Putamen (tissue), 1 donor: Measurements from ENCODE around the gene UMAD1.

Experiments used
- DNase-seq: peaks from one replicate; pipeline ENCODE4 v3.0.0-alpha.2; 2016; ENCODE audit warnings: low spot score

The UMAD1 gene

DNA sequence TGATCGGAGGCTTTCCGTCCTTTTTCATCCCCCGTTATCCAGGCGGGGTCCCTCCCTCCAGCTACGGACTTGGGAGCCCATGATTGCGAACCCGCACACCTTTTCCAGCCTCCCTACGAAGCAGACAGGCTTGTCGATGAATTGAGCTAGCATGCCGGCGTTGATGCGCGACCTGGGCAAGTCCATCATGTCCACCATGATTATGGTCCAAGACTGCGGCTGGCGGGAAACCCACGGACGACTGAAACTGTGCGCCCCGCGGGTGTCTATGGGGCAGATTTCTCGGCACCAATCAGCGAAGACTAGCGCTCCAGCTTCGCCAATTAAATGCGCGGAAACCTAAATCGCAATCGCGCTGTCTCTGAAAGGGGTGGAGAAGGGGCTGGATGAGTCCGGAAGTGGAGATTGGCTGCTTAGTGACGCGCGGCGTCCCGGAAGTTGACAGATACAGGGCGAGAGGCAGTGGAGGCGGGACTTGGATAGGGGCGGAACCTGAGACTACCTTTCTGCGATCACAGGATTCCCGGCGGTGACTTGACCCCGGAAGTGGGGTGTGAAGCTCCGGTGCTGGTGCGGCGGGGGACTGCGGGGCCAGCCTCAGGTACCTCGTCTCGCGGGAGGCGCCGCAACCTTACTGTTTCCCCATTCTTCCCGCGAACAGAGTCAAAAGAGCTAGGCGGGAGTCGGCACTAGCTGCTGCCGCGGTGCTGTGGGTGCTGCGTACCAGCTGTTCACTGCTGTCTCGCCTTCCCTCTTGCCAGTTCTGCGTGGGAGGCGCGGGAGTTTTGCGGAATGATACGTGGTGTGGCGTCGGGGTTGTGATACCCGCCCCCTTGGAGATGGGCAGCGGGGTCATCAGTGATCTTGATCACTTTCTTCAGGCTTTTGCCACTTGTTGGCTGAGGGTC is at the start of gene UMAD1:
TSS of gene UMAD1 (plus strand) at position 532 of the 908 bp plus-strand sequence. CDS start 32,620 bp downstream, outside the sequence.
- DNase-seq, result peak; percentile 99

- no peak for DNase-seq
Observed at GRCh38 chr7:7595451-7595850, 45.1 kb upstream of the UMAD1 start.

DNA sequence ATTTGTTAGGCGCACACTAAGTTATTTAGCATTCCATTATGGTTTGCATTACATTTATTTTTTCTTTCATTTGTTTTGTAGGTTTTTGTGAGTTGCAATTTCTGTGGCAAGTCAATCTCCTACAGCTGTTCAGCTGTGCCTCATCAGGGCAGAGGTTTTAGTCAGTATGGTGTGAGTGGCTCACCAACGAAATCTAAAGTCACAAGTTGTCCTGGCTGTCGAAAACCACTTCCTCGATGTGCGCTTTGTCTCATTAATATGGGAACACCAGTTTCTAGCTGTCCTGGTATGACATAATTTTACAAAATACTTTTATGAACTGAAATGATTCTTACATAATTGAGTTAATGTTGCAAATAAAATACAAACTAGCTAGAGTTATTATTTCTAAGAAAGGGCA is 44.4 kb upstream of the UMAD1 start:
- DNase-seq, result no peak

- no peak for DNase-seq
Observed at GRCh38 chr7:7607010-7607409, 33.5 kb upstream of the UMAD1 start.

DNA sequence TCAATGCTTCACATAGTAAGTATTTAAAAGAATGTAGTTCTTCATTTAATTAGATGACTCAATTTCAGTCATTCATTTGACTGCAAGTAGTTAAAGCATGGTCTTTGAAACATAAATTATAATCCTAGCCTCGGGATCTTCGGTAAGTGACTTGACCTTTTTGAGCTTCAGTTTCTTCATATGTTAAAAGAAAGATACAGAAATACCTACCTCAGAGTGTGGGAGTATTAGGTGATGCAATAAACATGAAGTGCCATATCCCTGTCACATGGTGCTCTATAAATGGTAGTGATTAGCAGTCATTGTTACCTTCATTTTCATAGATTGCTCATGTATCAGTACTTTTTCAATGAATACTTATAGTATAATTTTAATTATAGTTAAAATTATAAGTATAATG is 31.2 kb upstream of the UMAD1 start:
- DNase-seq, result no peak

GRCh38 chr7:7612519-7612918 is 28.0 kb upstream of the UMAD1 start:
- DNase-seq, result no peak

- no peak for DNase-seq
Observed at GRCh38 chr7:7613210-7613609, 27.3 kb upstream of the UMAD1 start.

DNA sequence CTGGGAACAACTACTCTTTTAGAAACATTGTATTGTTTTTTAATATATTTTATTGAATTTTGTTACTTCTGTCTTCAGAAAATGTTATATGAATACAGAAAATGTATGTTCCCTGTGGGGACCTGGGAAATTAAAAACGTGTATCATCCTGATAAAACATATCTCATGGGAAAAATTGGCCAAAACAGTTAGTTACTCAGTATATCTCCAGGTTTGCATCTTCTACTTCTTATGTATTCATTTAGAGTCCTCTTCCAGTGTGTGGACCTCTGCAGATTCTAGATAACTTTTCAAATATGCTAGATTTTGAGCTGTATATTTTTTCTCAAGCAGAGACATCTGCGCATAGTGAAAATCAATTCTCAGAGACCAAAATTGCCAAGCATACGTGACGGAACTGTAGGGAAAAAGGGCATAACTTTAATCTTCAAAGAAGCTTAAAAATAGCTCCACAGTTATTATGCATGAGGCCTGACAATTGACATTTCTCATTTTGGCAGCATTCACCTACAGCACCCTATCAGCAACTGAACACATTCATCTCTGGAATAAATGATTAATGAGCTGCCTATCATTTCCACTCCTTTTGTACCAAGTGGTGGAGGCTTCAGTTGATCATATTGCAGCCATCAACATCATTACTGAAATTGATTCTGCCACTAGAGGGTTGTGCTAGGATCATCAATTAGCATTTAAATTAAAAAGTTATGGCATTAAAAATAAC is 26.4 kb upstream of the UMAD1 start:
- DNase-seq, result peak; percentile 40

DNA sequence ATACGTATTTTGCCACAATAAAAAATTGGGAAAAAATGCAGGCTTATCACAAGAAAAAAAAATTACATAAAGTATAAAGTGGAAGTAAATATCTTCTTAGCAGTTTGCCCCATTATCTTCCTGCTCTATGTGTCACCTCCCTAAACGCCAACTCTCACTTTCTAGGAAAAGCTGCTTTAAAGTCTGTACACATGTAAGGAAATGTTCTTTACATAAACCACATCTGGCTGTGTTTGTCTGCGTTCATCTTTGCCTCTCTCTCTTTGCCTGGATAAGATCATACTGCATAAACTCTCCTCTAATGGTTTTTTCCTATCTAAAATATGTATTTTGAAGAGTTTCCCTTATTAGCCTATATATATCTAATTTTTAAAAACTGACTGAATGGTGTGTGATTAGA is 23.0 kb upstream of the UMAD1 start:
- DNase-seq, result no peak

- DNase-seq, result no peak
Observed at GRCh38 chr7:7618410-7618809, 22.1 kb upstream of the UMAD1 start.

GRCh38 chr7:7620236-7620635 is 20.3 kb upstream of the UMAD1 start:
- no peak for DNase-seq

- no peak for DNase-seq
Observed at GRCh38 chr7:7620644-7621210, 19.8 kb upstream of the UMAD1 start.

GRCh38 chr7:7628476-7628875 is 12.1 kb upstream of the UMAD1 start:
- DNase-seq, result no peak

GRCh38 chr7:7630626-7631329 is 9.8 kb upstream of the UMAD1 start:
- DNase-seq, result no peak

DNA sequence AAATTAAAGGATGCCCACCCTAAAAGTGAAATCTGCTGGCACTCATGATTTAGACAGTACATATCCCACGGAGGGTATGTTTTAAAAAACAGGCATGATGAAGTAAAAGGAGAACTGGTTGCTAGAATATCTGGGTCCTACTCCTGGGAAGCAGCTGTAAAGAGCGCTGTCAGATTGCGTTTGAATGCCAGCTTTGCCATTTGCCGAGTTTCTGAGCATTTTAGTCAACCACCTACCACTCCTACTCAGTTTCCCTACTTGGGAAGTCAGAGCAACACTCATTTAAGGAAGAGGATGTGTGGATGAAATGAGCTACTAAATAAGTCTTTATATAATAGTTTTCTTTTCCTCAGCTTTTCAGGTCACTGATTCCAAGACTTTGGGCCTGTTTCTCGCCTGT is 1.1 kb upstream of the UMAD1 start:
- peak; percentile 48 for DNase-seq

GRCh38 chr7:7639847-7640220 is 718 bp upstream of the UMAD1 start:
- no peak for DNase-seq

- DNase-seq, result no peak
Observed at GRCh38 chr7:7641129-7641663, 644 bp downstream of the UMAD1 start.

- no peak for DNase-seq
Observed at GRCh38 chr7:7642081-7642480, 1.5 kb downstream of the UMAD1 start.

- DNase-seq, result no peak
Observed at GRCh38 chr7:7647495-7648036, 7.0 kb downstream of the UMAD1 start.

GRCh38 chr7:7650682-7651206 is 10.2 kb downstream of the UMAD1 start:
- no peak for DNase-seq

- DNase-seq, result no peak
Observed at GRCh38 chr7:7651479-7651878, 10.9 kb downstream of the UMAD1 start.
